ENCODE data around the gene HS3ST1.

The HS3ST1 gene

GRCh38 chr4:11470438-11471045, 41.8 kb upstream of the HS3ST1 start:
- H4K20me1 ChIP-seq (ENCODE audit: low read depth, low read length) = no peaks in the 10 kb centered on the region
- H3K9ac ChIP-seq (ENCODE audit: low read length) = no peak overlapping the region
- no peaks in the 10 kb centered on the region for H3K79me2 ChIP-seq (ENCODE audit: insufficient read depth, low read length)
- H3K27me3 ChIP-seq (ENCODE audit: low read length) = no peaks in the 10 kb centered on the region
- no peak overlapping the region for H2AFZ ChIP-seq (ENCODE audit: low read depth, low read length, severe bottlenecking)
- TF ChIP-seq, protein P1, sequence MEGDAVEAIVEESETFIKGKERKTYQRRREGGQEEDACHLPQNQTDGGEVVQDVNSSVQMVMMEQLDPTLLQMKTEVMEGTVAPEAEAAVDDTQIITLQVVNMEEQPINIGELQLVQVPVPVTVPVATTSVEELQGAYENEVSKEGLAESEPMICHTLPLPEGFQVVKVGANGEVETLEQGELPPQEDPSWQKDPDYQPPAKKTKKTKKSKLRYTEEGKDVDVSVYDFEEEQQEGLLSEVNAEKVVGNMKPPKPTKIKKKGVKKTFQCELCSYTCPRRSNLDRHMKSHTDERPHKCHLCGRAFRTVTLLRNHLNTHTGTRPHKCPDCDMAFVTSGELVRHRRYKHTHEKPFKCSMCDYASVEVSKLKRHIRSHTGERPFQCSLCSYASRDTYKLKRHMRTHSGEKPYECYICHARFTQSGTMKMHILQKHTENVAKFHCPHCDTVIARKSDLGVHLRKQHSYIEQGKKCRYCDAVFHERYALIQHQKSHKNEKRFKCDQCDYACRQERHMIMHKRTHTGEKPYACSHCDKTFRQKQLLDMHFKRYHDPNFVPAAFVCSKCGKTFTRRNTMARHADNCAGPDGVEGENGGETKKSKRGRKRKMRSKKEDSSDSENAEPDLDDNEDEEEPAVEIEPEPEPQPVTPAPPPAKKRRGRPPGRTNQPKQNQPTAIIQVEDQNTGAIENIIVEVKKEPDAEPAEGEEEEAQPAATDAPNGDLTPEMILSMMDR (IDR thresholded peaks at IDR 0.05; ENCODE audit: insufficient read depth, low read length, poor library complexity, severe bottlenecking) = no peak
- TF ChIP-seq EZH2phosphoT487 (conservative IDR thresholded peaks at IDR 0.05; ENCODE audit: low read length) = no peak
- H3K36me3 ChIP-seq (ENCODE audit: low read length) = no peaks in the 10 kb centered on the region
- H3F3A ChIP-seq (ENCODE audit: insufficient read depth) = no peaks in the 10 kb centered on the region
- H3K4me2 ChIP-seq (ENCODE audit: low read depth, low read length, poor library complexity, severe bottlenecking) = no peak overlapping the region
- H3K4me3 ChIP-seq (ENCODE audit: insufficient read depth, low read length, poor library complexity, severe bottlenecking) = no peak overlapping the region
- H3K9me3 ChIP-seq (ENCODE audit: insufficient read depth, low read length) = no peaks in the 10 kb centered on the region
- H3K9me2 ChIP-seq (replicated peaks; ENCODE audit: insufficient read depth, low read length) = no peaks in the 10 kb centered on the region
- H3K27ac ChIP-seq (ENCODE audit: low read depth, low read length) = no peak overlapping the region

DNA sequence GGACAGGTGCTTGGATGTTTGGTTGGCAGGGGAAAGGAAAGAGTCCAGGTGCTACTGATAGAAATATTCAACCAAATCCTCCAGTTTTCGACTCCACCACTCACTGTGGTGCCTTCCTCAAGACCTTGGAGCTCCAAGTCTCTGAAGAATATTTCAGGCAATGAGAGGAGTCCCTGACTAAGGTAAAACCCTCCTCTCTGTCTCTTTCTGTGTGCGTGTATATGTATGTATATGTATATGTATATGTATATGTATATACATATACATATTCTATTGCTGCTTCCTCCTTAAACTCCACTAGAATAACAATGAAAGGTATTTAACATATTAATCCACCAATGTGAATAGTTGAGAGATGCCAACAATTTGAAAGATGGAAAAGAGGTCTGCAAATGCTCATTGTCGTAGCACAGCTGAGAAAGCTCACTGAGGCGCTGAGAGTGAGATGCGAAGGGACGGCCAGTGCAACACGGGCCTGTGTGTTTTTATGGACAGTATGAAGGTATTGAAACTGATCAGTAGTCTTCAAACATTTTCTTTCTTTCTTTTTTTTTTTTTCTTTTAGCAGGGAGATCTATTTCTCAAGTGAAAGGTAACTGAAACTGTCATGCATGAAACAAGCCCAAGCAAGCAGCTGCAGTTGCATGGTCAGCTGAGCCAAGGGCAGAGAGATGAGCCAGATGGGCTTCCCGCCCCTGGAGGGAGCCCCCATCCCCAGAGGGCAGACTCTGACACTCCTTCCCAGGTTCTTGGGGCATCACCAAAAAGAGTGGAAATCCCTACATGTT, 41.1 kb upstream of the HS3ST1 start:
- H3K4me2 ChIP-seq (ENCODE audit: low read depth, low read length, poor library complexity, severe bottlenecking) = no peak overlapping the region
- no peaks in the 10 kb centered on the region for H3K9me2 ChIP-seq (replicated peaks; ENCODE audit: insufficient read depth, low read length)
- H3K79me2 ChIP-seq (ENCODE audit: insufficient read depth, low read length) = no peaks in the 10 kb centered on the region
- H2AFZ ChIP-seq (ENCODE audit: low read depth, low read length, severe bottlenecking) = no peak overlapping the region
- no peaks in the 10 kb centered on the region for H3K36me3 ChIP-seq (ENCODE audit: low read length)
- no peaks in the 10 kb centered on the region for H3K27me3 ChIP-seq (ENCODE audit: low read length)
- H3F3A ChIP-seq (ENCODE audit: insufficient read depth) = no peaks in the 10 kb centered on the region
- no peak overlapping the region for H3K9ac ChIP-seq (ENCODE audit: low read length)
- H3K4me3 ChIP-seq (ENCODE audit: insufficient read depth, low read length, poor library complexity, severe bottlenecking) = no peak overlapping the region
- TF ChIP-seq, protein P1 (IDR thresholded peaks at IDR 0.05; ENCODE audit: insufficient read depth, low read length, poor library complexity, severe bottlenecking) = no peak
- no peak for TF ChIP-seq EZH2phosphoT487 (conservative IDR thresholded peaks at IDR 0.05; ENCODE audit: low read length)
- no peaks in the 10 kb centered on the region for H3K9me3 ChIP-seq (ENCODE audit: insufficient read depth, low read length)
- no peaks in the 10 kb centered on the region for H4K20me1 ChIP-seq (ENCODE audit: low read depth, low read length)
- H3K27ac ChIP-seq (ENCODE audit: low read depth, low read length) = no peak overlapping the region

DNA sequence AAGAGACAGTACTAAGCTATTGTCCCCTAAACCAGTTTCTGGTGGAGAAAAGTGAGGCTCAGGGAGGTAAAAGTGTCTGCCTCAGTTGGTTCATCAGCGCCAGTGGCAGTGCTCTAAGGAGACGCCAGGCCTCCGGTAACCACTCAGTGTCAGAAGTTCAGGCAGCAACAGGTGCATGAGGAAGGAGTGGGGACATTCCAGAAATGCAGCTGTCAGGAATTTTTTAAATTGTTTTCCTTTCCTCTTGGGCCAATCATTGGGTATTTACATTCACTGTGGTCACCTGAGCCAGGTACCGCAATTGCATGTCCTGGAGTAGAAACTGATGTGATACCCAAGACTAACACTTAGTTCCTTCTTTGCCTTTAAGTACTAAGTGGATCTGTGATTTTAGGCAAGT, 40.2 kb upstream of the HS3ST1 start:
- Histone ChIP-seq H2AFZ (ENCODE audit: low read depth, low read length, severe bottlenecking) (no peak overlapping the region), H3K9me3 (ENCODE audit: insufficient read depth, low read length) (no peaks in the 10 kb centered on the region), H3K27ac (ENCODE audit: low read depth, low read length) (no peak overlapping the region), H3K4me2 (ENCODE audit: low read depth, low read length, poor library complexity, severe bottlenecking) (no peak overlapping the region), H3K36me3 (ENCODE audit: low read length) (no peaks in the 10 kb centered on the region), H3K9ac (ENCODE audit: low read length) (no peak overlapping the region), H3F3A (ENCODE audit: insufficient read depth) (no peaks in the 10 kb centered on the region), H3K79me2 (ENCODE audit: insufficient read depth, low read length) (no peaks in the 10 kb centered on the region), H3K27me3 (ENCODE audit: low read length) (no peaks in the 10 kb centered on the region), H3K9me2 (replicated peaks; ENCODE audit: insufficient read depth, low read length) (no peaks in the 10 kb centered on the region), H4K20me1 (ENCODE audit: low read depth, low read length) (no peaks in the 10 kb centered on the region), H3K4me3 (ENCODE audit: insufficient read depth, low read length, poor library complexity, severe bottlenecking) (no peak overlapping the region)
- TF ChIP-seq, protein P1 (IDR thresholded peaks at IDR 0.05; ENCODE audit: insufficient read depth, low read length, poor library complexity, severe bottlenecking) = no peak
- TF ChIP-seq EZH2phosphoT487 (conservative IDR thresholded peaks at IDR 0.05; ENCODE audit: low read length) = no peak

Measured in SU-DHL-6 (cell line).